GM21390 (cell line): ENCODE results near the gene FAM204A.

Source experiments
- ATAC-seq: cut with Tn5 transposase; IDR thresholded peaks from one replicate; pipeline ENCODE4 v1.9.1; 2021; ENCODE audit not compliant: unreplicated experiment

Gene FAM204A

GRCh38 chr10:118249714-118250113, 92.4 kb downstream of the FAM204A start:
- no peak for ATAC-seq
